ENCODE results near the gene SERPINE1. TPM values are rescaled to one million over a fixed set of nuclear protein-coding genes. Genes with fewer than 3 reads are reported as not detected.

Gene SERPINE1
- total and polyA plus RNA-seq, 2 of the 4 experiments (the other 2 are of a cell fraction), result 1,441 to 2,783 TPM

DNA sequence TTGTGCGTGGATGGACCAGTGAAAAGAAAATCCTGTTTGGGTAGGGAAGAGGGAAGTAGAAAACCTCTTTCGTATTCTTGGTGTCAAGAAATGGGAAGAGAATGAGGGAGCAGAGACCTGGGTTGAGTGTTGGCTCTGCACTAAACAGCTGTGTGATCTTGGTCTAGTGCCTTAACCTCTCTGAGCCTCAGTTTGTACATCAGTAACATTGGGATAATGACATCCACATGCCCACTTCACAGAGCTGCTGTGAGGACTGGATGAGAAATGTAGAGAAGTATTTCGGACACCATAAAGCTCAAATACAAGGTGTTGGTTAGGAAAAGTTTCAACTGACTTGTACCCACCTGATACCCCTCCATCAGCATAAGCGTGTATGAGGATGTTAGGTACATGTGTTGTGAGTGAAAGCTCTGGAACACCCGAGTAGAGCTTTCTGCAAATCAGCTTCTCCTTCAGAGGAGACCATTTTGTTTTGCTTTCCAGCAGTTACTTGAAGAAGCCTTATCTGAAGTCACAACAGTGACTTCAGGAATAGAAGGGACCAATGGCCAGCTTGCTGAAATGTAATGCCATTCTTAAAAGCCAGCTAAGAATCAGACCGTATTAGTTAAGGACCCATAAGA, 30.5 kb upstream of the SERPINE1 start:
- dilution Hi-C loops (cut with HindIII; ENCODE audit: low sequenced_read_pairs, unreplicated experiment), result no loop called here
- Histone ChIP-seq H3K27ac (ENCODE audit: insufficient read depth, low read length) (no peak overlapping the region), H3K4ac (ENCODE audit: low read depth, low read length) (peak overlapping the region; percentile 73), H2AFZ (replicated peaks; ENCODE audit: low read length, poor library complexity) (no peak overlapping the region), H4K5ac (ENCODE audit: low read depth, low read length) (peak overlapping the region; percentile 38; the same call in 1 of the 2 replicates), H2AK5ac (ENCODE audit: low read depth, low read length) (peak overlapping the region; percentile 88), H3K4me1 (ENCODE audit: control insufficient read depth, insufficient read depth, low read length) (peaks cover 23% of the 10 kb centered on the region), H3K4me2 (ENCODE audit: low read depth, low read length) (no peak overlapping the region), H3K36me3 (ENCODE audit: control insufficient read depth, insufficient read depth, low read length) (no peaks in the 10 kb centered on the region), H3K27me3 (ENCODE audit: control insufficient read depth, insufficient read depth, low read length) (no peaks in the 10 kb centered on the region), H4K91ac (ENCODE audit: insufficient read depth, low read depth, low read length) (peak overlapping the region; percentile 81), H2BK15ac (ENCODE audit: low read depth, low read length) (peak overlapping the region; percentile 97), H3K4me3 (ENCODE audit: insufficient read depth, low read depth, low read length) (no peak overlapping the region), H3K9ac (ENCODE audit: low read depth, low read length) (no peak overlapping the region), H3K14ac (replicated peaks; ENCODE audit: low read depth, low read length) (peak overlapping the region; percentile 42; the same call in 1 of the 2 replicates), H3K56ac (ENCODE audit: extremely low read depth, insufficient read depth, low read length) (peak overlapping the region; percentile 9; the same call in 1 of the 2 replicates), H2AK9ac (replicated peaks; ENCODE audit: low read depth, low read length, poor library complexity) (peak overlapping the region; percentile 1), H4K20me1 (ENCODE audit: insufficient read depth, low read length) (peaks cover 5% of the 10 kb centered on the region), H2BK120ac (ENCODE audit: low read depth, low read length) (peak overlapping the region; percentile 80), H3K18ac (ENCODE audit: low read depth, low read length) (peak overlapping the region; percentile 34; the same call in 1 of the 2 replicates), H2BK5ac (ENCODE audit: low read depth, low read length, poor library complexity, severe bottlenecking) (peak overlapping the region; percentile 38), H3K9me3 (ENCODE audit: control insufficient read depth, insufficient read depth, low read length) (no peaks in the 10 kb centered on the region), H2BK20ac (ENCODE audit: low read depth, low read length) (peak overlapping the region; percentile 93), H3K23ac (ENCODE audit: low read depth, low read length) (peak overlapping the region; percentile 73), H4K8ac (ENCODE audit: low read depth in 2 of 2, low read length in 2 of 2) (peak overlapping the region; percentile 43 to 69), H3K9me1 (ENCODE audit: insufficient read depth, low read length) (peaks cover 20% of the 10 kb centered on the region), H3K79me1 (ENCODE audit: low read depth in 1 of 2, low read length in 2 of 2) (peaks cover 17 to 56% of the 10 kb centered on the region in 2 experiments)
- no peak for DNase-seq
- ChIA-PET POLR2A (ENCODE audit: unreplicated experiment) (no interaction called here), CTCF (interaction anchor here (0.8 to 1.0 kb wide), 2 partner anchors 46 to 48 kb away, joined by 3 read pairs; no protein-coding TSS in a partner anchor)
- in situ Hi-C loops (cut with MboI; ENCODE audit: low sequenced_read_pairs), result no loop called here
- 79% methylated on average over 2 of the region's 6 CpGs; no CpG with 5 or more reads in 1 of the 2 experiments for WGBS, 2 experiments (ENCODE audit: extremely low coverage in 2 of 2, insufficient read length in 1 of 2)
- intact Hi-C loops (cut with micrococcal nuclease), result no loop called here
- ATAC-seq (ENCODE audit: low read depth), result no peak
- TSS peak; percentile 14 for BruUV-seq (replicated peaks)
- no peak for TF ChIP-seq RFX5 (IDR thresholded peaks at IDR 0.05; ENCODE audit: low read depth, low read length)
- no peak for TF ChIP-seq POLR2A (IDR thresholded peaks at IDR 0.05; ENCODE audit: low read depth, low read length)
- TF ChIP-seq RAD21 (IDR thresholded peaks at IDR 0.05; ENCODE audit: low read length), result no peak
- no peak for TF ChIP-seq MXI1 (IDR thresholded peaks at IDR 0.05; ENCODE audit: borderline replicate concordance, low read depth, low read length)
- no peak for TF ChIP-seq RCOR1 (IDR thresholded peaks at IDR 0.05; ENCODE audit: insufficient replicate concordance, low read length)
- TF ChIP-seq SMC3 (IDR thresholded peaks at IDR 0.05; ENCODE audit: low read depth, low read length), result no peak
- no peak for TF ChIP-seq ELK1 (IDR thresholded peaks at IDR 0.05; ENCODE audit: borderline replicate concordance, low read depth, low read length)
- no peak for TF ChIP-seq MAZ (IDR thresholded peaks at IDR 0.05; ENCODE audit: borderline replicate concordance, low read depth, low read length)
- TF ChIP-seq BHLHE40 (IDR thresholded peaks at IDR 0.05; ENCODE audit: low read depth, low read length), result no peak
- no peak for TF ChIP-seq FOS (IDR thresholded peaks at IDR 0.05; ENCODE audit: low read depth, low read length)
- TF ChIP-seq MAFK (IDR thresholded peaks at IDR 0.05; ENCODE audit: low read depth, low read length), result no peak
- TF ChIP-seq, protein P1, sequence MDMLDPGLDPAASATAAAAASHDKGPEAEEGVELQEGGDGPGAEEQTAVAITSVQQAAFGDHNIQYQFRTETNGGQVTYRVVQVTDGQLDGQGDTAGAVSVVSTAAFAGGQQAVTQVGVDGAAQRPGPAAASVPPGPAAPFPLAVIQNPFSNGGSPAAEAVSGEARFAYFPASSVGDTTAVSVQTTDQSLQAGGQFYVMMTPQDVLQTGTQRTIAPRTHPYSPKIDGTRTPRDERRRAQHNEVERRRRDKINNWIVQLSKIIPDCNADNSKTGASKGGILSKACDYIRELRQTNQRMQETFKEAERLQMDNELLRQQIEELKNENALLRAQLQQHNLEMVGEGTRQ (IDR thresholded peaks at IDR 0.05; ENCODE audit: low read depth, low read length), result no peak
- TF ChIP-seq NFE2L2 (IDR thresholded peaks at IDR 0.05; ENCODE audit: low read depth, low read length), result no peak
- no peak for TF ChIP-seq CHD1 (IDR thresholded peaks at IDR 0.05; ENCODE audit: low read depth, low read length)
- no peak for TF ChIP-seq CEBPB (IDR thresholded peaks at IDR 0.05; ENCODE audit: low read depth, low read length)

Measured in IMR-90 (cell line).